Peyer's patch (tissue), 4 donors: Measurements from ENCODE around the gene TNS3. TPM values are rescaled to one million over a fixed set of nuclear protein-coding genes. Genes with fewer than 3 reads are reported as not detected.
A peak's percentile ranks its signal among the peaks of the same experiment; 100 is the strongest.
"Not testable (repeated sequence)": the region's sequence is repeated elsewhere in the genome, so short reads cannot be mapped to it uniquely, and the experiment has no call there.

Source experiments
- DNase-seq, 3 donors: peaks; one replicate each; pipeline ENCODE4 v3.0.0-alpha.2; 2017 to 2019
- H3K27ac ChIP-seq, 4 donors: fragments of 200-600 bp; sonication (generic); one replicate each; pipeline ENCODE4 v1.5.1; 2016 to 2019
- H3K27me3 ChIP-seq, 2 donors: fragments of 200-600 bp; sonication (generic); one replicate each; pipeline ENCODE4 v1.5.1; 2019
- H3K36me3 ChIP-seq, 3 donors: fragments of 200-600 bp; sonication (generic); one replicate each; pipeline ENCODE4 v1.5.1; 2016 to 2019
- H3K4me1 ChIP-seq, 4 donors: fragments of 200-600 bp; sonication (generic); one replicate each; pipeline ENCODE4 v1.5.1; 2016 to 2019
- H3K4me3 ChIP-seq, 4 donors: fragments of 200-600 bp; sonication (generic); 1 replicate in 3 of 4; 2 replicates in 1 of 4; pipeline ENCODE4 v1.5.1; 2016 to 2019; ENCODE audit warnings: mild to moderate bottlenecking in 1 of 4
- H3K9me3 ChIP-seq, 4 donors: fragments of 200-600 bp; sonication (generic); one replicate each; pipeline ENCODE4 v1.5.1; 2016 to 2019; ENCODE audit warnings: mild to moderate bottlenecking in 1 of 4
- POLR2A ChIP-seq, 2 donors: fragments of 450-650 bp; IDR thresholded peaks; one replicate each; pipeline ENCODE4 v1.5.1; 2017; ENCODE audit warnings: antibody characterized with exemption in 2 of 2, mild to moderate bottlenecking in 2 of 2, moderate library complexity in 2 of 2
- total RNA-seq, 4 donors: library from RNA; depleted of rRNA; stranded (reverse); fragments of >200 nt; gene quantifications; one replicate each; pipeline ENCODE4 v1.1.0, GENCODE V29; 2016
- TF ChIP-seq, protein P1 (sequence below), 6 experiments: fragments of 450-650 bp in 4 of 6; fragments of 200-600 bp in 2 of 6; sonication (generic) in 1 of 6; IDR thresholded peaks; one replicate each; pipeline ENCODE4 v1.5.1; 2017 to 2019; ENCODE audit warnings: antibody characterized with exemption in 6 of 6, mild to moderate bottlenecking in 3 of 6, moderate library complexity in 1 of 6

The TNS3 gene
- total RNA-seq, 4 donors from 2014 or later, result 79.5 to 157 (median 112) TPM

GRCh38 chr7:47470567-47471357 lies 111.1 kb downstream of the TNS3 start:
- no peaks in the 10 kb centered on the region for H3K9me3 ChIP-seq
- H3K27me3 ChIP-seq, result no peaks in the 10 kb centered on the region
- H3K36me3 ChIP-seq, result no peaks in the 10 kb centered on the region
- peaks cover 3 to 45% (median 12%) of the 10 kb centered on the region in 4 donors for H3K4me1 ChIP-seq
- peak in 2 of 3 donors; percentile 66 to 74 for DNase-seq
- peak overlapping the region in 1 of 4 donors; percentile 15 for H3K4me3 ChIP-seq
- H3K27ac ChIP-seq, result peak overlapping the region; percentile 26 to 77 (median 52)
- TF ChIP-seq, protein P1, sequence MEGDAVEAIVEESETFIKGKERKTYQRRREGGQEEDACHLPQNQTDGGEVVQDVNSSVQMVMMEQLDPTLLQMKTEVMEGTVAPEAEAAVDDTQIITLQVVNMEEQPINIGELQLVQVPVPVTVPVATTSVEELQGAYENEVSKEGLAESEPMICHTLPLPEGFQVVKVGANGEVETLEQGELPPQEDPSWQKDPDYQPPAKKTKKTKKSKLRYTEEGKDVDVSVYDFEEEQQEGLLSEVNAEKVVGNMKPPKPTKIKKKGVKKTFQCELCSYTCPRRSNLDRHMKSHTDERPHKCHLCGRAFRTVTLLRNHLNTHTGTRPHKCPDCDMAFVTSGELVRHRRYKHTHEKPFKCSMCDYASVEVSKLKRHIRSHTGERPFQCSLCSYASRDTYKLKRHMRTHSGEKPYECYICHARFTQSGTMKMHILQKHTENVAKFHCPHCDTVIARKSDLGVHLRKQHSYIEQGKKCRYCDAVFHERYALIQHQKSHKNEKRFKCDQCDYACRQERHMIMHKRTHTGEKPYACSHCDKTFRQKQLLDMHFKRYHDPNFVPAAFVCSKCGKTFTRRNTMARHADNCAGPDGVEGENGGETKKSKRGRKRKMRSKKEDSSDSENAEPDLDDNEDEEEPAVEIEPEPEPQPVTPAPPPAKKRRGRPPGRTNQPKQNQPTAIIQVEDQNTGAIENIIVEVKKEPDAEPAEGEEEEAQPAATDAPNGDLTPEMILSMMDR (IDR thresholded peaks at IDR 0.05), result peak in 1 of 6 experiments; percentile 3
- no peak for TF ChIP-seq POLR2A (IDR thresholded peaks at IDR 0.05)

DNA sequence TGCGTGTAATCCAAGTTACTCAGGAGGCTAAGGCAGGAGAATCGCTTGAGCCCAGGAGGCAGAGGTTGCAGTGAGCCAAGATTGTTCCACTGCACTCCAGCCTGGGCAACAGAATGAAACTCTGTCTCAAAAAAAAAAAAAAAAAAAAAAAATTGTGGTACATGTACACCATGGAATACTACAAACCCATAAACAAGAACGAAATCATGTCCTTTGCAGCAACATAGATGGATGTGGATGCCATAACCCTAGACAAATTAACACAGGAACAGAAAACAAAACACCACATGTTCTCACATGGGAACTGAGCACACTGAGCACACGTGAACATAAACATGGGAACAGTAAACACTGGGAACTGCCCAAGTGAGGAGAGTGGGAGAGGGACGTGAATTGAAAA lies 112.1 kb downstream of the TNS3 start:
- peak overlapping the region in 2 of 4 donors; percentile 41 to 62 for H3K27ac ChIP-seq
- not testable (repeated sequence) for DNase-seq

DNA sequence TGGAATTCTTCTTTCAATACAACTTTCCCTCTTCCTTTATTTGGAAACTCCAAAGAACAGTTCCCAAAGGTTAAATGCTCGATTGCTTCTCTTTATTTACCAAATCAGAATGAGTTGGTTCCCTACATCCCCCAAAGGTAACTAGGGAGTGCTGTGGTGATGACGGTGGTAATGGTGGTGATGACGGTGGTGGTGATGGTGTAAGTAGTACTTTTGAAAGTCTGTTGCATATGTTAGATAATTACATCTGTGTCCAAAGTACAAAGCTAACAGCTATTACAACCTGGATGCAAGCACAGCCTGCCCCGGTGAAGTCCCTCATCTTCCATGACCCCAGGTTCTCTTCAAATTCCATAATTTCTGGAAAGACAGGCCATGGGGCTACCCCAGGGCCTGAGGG lies 115.1 kb downstream of the TNS3 start:
- Histone ChIP-seq H3K27me3 (no peaks in the 10 kb centered on the region), H3K36me3 (peaks cover 0 to 10% (median 0%) of the 10 kb centered on the region in 3 donors), H3K9me3 (no peaks in the 10 kb centered on the region), H3K4me3 (no peak overlapping the region), H3K4me1 (peaks cover 0 to 28% (median 0%) of the 10 kb centered on the region in 4 donors), H3K27ac (peak overlapping the region in 3 of 4 donors; percentile 15 to 61 (median 35))
- peak in 1 of 3 donors; percentile 71 for DNase-seq
- TF ChIP-seq POLR2A (IDR thresholded peaks at IDR 0.05), result no peak
- TF ChIP-seq, protein P1 (IDR thresholded peaks at IDR 0.05), result no peak

More for the DNA sequence above, 112.1 kb downstream of the TNS3 start:
- H3K4me3 ChIP-seq, H3K9me3 ChIP-seq, H3K36me3 ChIP-seq, H3K27me3 ChIP-seq: not testable (repeated sequence)
- H3K4me1 ChIP-seq, result peaks cover 2 to 36% (median 5%) of the 10 kb centered on the region in 4 donors

GRCh38 chr7:47465191-47465590 lies 116.7 kb downstream of the TNS3 start:
- no peak for TF ChIP-seq POLR2A (IDR thresholded peaks at IDR 0.05)
- TF ChIP-seq, protein P1 (IDR thresholded peaks at IDR 0.05), result no peak
- H3K27ac ChIP-seq, result no peak overlapping the region
- no peak overlapping the region for H3K4me3 ChIP-seq
- no peaks in the 10 kb centered on the region for H3K27me3 ChIP-seq
- H3K36me3 ChIP-seq, result peaks cover 0 to 10% (median 0%) of the 10 kb centered on the region in 3 donors
- H3K9me3 ChIP-seq, result no peaks in the 10 kb centered on the region
- H3K4me1 ChIP-seq, result peaks cover 0 to 31% (median 9%) of the 10 kb centered on the region in 4 donors
- no peak for DNase-seq

- peaks cover 0 to 36% (median 9%) of the 10 kb centered on the region in 4 donors for H3K4me1 ChIP-seq
- H3K36me3 ChIP-seq, result peaks cover 0 to 10% (median 0%) of the 10 kb centered on the region in 3 donors
- no peaks in the 10 kb centered on the region for H3K27me3 ChIP-seq
- TF ChIP-seq, protein P1 (IDR thresholded peaks at IDR 0.05), result no peak
- no peak for TF ChIP-seq POLR2A (IDR thresholded peaks at IDR 0.05)
- H3K27ac ChIP-seq, result no peak overlapping the region
- no peak for DNase-seq
- no peaks in the 10 kb centered on the region for H3K9me3 ChIP-seq
- H3K4me3 ChIP-seq, result no peak overlapping the region
Observed at GRCh38 chr7:47464266-47464665, 117.6 kb downstream of the TNS3 start.

GRCh38 chr7:47461746-47462145 lies 120.2 kb downstream of the TNS3 start:
- Histone ChIP-seq H3K27me3 (no peaks in the 10 kb centered on the region), H3K36me3 (peaks cover 0 to 10% (median 0%) of the 10 kb centered on the region in 3 donors), H3K9me3 (no peaks in the 10 kb centered on the region), H3K4me1 (peaks cover 0 to 42% (median 9%) of the 10 kb centered on the region in 4 donors), H3K27ac (peak overlapping the region in 1 of 4 donors; percentile 58), H3K4me3 (no peak overlapping the region)
- no peak for TF ChIP-seq POLR2A (IDR thresholded peaks at IDR 0.05)
- TF ChIP-seq, protein P1 (IDR thresholded peaks at IDR 0.05), result no peak
- no peak for DNase-seq
